ENCODE data around the gene ZBTB7C.

The ZBTB7C gene

DNA sequence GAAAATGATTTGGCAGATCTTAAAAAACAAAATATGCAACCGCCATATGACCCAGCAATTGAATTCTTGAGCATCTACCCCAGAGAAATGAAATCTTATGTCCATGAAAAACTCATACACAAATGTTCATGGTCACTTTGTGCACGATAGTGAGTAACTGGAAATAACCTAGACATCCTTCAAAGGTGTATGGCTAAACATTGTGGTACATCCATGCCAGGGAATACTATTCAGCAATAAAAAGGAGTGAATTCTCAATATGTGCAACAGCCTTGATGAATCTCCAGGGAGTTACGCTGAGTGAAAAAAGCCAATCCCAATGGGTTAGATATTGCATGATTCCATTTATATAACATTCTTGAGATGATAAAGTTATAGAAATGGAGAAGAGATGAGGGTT is 366.0 kb downstream of the ZBTB7C start:
- TF ChIP-seq, protein P1, sequence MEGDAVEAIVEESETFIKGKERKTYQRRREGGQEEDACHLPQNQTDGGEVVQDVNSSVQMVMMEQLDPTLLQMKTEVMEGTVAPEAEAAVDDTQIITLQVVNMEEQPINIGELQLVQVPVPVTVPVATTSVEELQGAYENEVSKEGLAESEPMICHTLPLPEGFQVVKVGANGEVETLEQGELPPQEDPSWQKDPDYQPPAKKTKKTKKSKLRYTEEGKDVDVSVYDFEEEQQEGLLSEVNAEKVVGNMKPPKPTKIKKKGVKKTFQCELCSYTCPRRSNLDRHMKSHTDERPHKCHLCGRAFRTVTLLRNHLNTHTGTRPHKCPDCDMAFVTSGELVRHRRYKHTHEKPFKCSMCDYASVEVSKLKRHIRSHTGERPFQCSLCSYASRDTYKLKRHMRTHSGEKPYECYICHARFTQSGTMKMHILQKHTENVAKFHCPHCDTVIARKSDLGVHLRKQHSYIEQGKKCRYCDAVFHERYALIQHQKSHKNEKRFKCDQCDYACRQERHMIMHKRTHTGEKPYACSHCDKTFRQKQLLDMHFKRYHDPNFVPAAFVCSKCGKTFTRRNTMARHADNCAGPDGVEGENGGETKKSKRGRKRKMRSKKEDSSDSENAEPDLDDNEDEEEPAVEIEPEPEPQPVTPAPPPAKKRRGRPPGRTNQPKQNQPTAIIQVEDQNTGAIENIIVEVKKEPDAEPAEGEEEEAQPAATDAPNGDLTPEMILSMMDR (IDR thresholded peaks at IDR 0.05): no peak

DNA sequence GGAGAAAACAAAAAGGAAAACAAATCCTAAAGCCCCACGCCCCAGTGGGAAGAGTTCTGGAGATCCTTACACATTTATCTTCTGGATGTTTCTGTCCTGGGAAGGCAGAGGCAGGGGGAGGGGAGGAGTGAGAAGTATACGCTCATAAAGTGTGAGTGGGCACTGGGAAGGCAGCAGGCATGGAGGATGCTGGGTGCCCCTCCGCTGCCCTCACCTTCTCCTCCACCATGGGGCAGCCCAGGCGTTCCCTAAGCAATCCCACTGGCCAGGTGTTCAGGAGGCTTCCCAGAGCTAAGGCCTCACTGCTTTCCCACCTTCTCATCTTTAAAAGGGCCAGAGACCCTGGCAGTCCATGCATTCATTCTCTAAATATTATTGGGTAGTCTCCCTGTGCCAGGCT is 366.8 kb downstream of the ZBTB7C start:
- TF ChIP-seq, protein P1 (IDR thresholded peaks at IDR 0.05): no peak

DNA sequence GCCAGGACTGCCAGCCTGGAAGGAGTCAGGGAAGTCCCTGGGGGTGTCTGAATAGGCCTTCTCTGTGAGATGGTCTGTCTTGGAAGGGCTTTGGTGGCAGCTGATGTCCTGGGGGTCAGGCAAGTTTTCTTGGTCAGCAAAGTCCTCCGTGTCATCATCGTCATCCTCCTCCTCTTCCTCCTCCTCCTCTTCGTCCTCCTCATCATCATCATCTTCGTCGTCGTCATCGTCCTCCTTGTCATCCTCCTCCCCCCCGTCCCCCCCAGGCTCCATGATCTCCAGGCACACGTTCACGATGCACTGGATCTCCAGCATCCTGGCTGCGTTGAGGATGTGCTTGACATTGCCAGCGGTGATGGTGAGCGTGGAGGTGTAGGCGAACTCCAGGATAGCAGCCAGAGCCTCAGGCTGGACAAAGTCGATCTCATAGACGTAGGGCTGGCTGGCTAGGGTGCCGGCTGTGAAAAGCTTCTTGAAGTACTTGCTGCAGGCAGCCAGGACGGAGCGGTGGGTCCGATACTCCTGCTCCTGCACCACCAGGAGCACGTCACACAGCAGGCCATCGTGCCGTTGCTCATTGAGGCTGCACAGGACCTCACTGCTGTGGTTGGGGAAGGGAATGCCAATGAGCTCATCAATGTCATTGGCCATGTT is 368.6 kb downstream of the ZBTB7C start:
- TF ChIP-seq, protein P1 (IDR thresholded peaks at IDR 0.05): no peak

DNA sequence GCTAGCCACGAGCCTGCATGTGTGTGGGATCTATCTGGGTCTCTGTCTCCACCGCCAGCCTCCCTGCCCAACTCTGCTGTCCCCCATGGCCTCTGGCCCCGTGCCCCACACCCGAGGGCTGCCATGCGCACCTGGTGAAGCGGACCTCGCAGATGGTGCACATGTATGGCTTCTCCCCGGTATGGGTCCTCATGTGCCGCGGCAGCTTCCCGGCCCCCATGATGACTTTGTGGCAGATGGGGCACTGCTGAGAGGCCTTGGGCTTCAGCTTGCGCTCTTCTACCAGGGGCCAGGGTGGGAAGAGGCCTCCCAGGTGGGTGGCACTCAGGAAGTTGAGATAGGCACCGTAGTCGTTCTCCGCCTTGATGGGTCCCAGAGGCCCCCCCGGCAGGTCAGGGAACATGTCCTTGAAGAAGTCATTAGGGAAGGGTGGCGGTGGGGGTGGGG is 369.4 kb downstream of the ZBTB7C start:
- TF ChIP-seq, protein P1 (IDR thresholded peaks at IDR 0.05): no peak

DNA sequence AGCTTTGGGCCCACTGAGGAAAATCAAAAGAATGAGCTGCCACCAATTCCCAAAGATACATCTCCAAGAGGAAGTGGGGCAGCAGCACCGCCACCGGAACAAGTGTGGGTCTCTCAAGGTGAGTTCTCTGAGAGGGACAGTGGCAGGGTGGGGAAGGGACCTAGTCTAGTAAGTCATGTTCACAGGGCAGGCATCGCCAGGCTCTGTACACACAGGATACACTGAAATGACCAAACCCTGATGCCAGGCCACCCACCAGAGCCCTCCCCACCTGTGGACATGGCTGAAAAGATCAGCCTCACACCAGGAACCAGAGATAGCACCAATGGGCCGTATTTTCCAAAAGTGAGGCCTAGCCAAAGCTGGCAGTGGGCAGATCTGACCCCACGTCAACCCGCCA is 370.5 kb downstream of the ZBTB7C start:
- TF ChIP-seq, protein P1 (IDR thresholded peaks at IDR 0.05): no peak

DNA sequence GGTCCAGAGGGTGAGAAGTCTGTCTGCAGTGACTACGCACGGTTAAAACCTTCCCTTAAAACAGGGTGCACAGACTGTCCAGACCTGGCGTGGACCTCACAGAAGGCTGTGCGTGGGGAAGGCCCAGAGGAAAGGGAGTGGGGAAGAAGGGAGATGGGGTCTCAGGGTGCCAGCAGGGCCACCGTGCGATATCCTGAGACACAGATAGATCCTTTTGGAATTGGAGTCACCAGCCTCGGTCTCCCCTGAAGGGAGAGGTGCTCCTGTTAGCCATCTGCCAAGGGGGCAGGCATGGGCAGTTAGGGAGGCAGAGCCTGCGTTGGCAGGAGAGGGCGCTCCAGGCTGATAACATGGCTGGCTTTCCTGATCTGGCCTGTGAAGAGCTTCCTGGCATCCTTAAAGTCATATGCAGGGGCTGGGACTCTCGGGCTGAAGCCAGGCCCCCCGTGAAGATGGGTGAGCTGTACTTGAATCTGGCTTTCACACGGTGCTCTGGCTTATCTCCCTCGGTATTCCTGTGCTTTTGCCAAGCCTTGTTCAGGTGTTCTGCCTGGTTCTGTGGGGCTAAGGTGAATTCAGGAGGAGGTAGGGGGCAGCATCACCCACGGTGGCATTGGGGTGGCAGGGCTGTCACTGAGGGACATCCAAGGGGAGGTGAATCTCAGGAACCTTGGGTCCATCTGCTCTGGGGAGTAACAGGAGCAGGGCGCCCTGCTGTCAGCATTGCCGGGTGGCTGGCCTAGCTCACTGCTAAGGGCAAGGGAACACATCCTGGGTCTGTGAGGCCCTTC is 371.5 kb downstream of the ZBTB7C start:
- TF ChIP-seq, protein P1 (IDR thresholded peaks at IDR 0.05): peak; percentile 31; the same call in 1 of the 2 replicates

DNA sequence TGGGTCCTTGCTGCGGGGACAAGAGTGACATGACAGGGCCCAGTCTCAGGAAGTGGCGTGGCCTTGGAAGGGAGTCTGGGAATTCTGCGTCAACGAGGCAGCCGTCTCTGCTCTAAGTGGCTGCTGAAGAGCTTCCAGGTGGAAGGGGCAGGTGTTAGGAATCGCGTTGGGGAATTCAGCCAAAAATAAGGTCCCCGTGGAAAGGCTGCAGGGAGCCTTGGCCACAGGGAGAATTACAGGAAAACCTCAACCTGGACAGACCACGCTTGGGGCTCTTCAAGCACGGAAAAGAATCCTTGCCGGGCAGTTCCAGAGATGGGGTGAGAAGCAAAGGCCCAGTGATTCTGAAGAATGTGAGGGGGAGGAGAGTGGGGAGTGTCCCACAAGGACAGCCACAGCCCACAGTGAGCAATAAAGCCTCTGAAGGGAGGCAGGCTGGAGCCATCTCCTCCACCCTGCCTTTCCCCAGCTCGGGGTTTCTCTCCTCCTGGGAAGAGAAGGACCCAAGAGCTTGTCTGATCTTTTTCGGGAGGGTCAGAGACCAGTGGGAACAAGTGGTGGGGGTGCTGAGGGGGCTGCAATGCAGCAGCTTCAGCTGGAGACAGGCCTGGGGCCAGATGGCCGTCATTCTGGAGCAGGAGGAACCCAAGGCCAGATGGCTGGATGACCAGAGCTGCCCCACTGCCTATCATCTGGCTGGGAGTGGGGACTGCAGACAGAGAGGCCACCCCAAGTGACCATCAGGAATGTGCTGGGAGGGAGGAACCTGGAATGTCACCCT is 372.4 kb downstream of the ZBTB7C start:
- TF ChIP-seq, protein P1 (IDR thresholded peaks at IDR 0.05): no peak

Measured in LNCAP (cell line).